Measurements from ENCODE around the gene ZMYM2.

GRCh38 chr13:20017365-20017711 lies 58.8 kb downstream of the ZMYM2 start:
- TF ChIP-seq, protein P1, sequence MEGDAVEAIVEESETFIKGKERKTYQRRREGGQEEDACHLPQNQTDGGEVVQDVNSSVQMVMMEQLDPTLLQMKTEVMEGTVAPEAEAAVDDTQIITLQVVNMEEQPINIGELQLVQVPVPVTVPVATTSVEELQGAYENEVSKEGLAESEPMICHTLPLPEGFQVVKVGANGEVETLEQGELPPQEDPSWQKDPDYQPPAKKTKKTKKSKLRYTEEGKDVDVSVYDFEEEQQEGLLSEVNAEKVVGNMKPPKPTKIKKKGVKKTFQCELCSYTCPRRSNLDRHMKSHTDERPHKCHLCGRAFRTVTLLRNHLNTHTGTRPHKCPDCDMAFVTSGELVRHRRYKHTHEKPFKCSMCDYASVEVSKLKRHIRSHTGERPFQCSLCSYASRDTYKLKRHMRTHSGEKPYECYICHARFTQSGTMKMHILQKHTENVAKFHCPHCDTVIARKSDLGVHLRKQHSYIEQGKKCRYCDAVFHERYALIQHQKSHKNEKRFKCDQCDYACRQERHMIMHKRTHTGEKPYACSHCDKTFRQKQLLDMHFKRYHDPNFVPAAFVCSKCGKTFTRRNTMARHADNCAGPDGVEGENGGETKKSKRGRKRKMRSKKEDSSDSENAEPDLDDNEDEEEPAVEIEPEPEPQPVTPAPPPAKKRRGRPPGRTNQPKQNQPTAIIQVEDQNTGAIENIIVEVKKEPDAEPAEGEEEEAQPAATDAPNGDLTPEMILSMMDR (conservative IDR thresholded peaks at IDR 0.05; ENCODE audit: low read depth, low read length), result no peak
- no peak for TF ChIP-seq EZH2 (IDR thresholded peaks at IDR 0.05; ENCODE audit: borderline replicate concordance, low read depth, low read length, poor library complexity, severe bottlenecking)

Data from A673 (cell line).